ENCODE data around the gene C5orf22.
"Not testable (repeated sequence)": the region's sequence is repeated elsewhere in the genome, so short reads cannot be mapped to it uniquely, and the experiment has no call there.

Gene C5orf22

GRCh38 chr5:31581498-31582099, 49.5 kb downstream of the C5orf22 start:
- H3K9me3 ChIP-seq (replicated peaks; ENCODE audit: low read length) = no peaks in the 10 kb centered on the region
- peaks cover 21% of the 10 kb centered on the region for H3K27me3 ChIP-seq (ENCODE audit: control insufficient read depth, insufficient read depth, low read length)
- H3K4me2 ChIP-seq (ENCODE audit: low read length) = no peak overlapping the region
- H3K4me3 ChIP-seq (ENCODE audit: low read length) = no peak overlapping the region
- H3K4me1 ChIP-seq (ENCODE audit: control insufficient read depth, insufficient read depth, low read length) = no peaks in the 10 kb centered on the region
- no peaks in the 10 kb centered on the region for H3K36me3 ChIP-seq (ENCODE audit: insufficient read depth, low read length)
- no peak overlapping the region for H3K9ac ChIP-seq (ENCODE audit: low read depth, low read length)

DNA sequence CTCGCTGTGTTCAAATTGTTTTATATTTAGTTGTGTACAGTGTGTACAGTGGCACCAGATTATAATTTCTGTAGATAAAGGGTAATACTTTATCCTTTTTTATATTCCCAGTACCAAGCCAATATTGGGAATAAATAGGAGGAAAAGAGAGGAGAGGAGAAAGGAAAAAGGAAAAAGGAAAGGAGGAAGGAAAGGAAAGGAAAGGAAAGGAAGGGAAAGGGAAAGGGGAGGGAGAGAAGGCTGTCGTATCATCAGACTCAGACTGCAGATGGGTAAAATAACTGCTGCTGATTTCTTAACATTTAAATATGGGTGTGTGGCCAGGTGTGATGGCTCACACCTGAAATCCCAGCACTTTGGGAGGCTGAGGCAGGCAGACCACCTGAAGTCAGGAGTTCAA, 51.0 kb downstream of the C5orf22 start:
- H3K4me2 ChIP-seq (ENCODE audit: low read length) = no peak overlapping the region
- H3K36me3 ChIP-seq (ENCODE audit: insufficient read depth, low read length) = no peaks in the 10 kb centered on the region
- no peak overlapping the region for H3K4me3 ChIP-seq (ENCODE audit: low read length)
- no peaks in the 10 kb centered on the region for H3K4me1 ChIP-seq (ENCODE audit: control insufficient read depth, insufficient read depth, low read length)
- no peak overlapping the region for H3K9ac ChIP-seq (ENCODE audit: low read depth, low read length)
- H3K27me3 ChIP-seq (ENCODE audit: control insufficient read depth, insufficient read depth, low read length) = peaks cover 17% of the 10 kb centered on the region
- no peaks in the 10 kb centered on the region for H3K9me3 ChIP-seq (replicated peaks; ENCODE audit: low read length)

GRCh38 chr5:31585166-31585894, 53.2 kb downstream of the C5orf22 start:
- no peaks in the 10 kb centered on the region for H3K9me3 ChIP-seq (replicated peaks; ENCODE audit: low read length)
- H3K4me2 ChIP-seq (ENCODE audit: low read length) = no peak overlapping the region
- H3K36me3 ChIP-seq (ENCODE audit: insufficient read depth, low read length) = no peaks in the 10 kb centered on the region
- peaks cover 22% of the 10 kb centered on the region for H3K27me3 ChIP-seq (ENCODE audit: control insufficient read depth, insufficient read depth, low read length)
- H3K4me1 ChIP-seq (ENCODE audit: control insufficient read depth, insufficient read depth, low read length) = no peaks in the 10 kb centered on the region
- H3K4me3 ChIP-seq (ENCODE audit: low read length) = no peak overlapping the region
- no peak overlapping the region for H3K9ac ChIP-seq (ENCODE audit: low read depth, low read length)

- H3K4me1 ChIP-seq (ENCODE audit: control insufficient read depth, insufficient read depth, low read length) = no peaks in the 10 kb centered on the region
- no peak overlapping the region for H3K4me2 ChIP-seq (ENCODE audit: low read length)
- no peaks in the 10 kb centered on the region for H3K36me3 ChIP-seq (ENCODE audit: insufficient read depth, low read length)
- H3K9me3 ChIP-seq (replicated peaks; ENCODE audit: low read length) = no peaks in the 10 kb centered on the region
- H3K9ac ChIP-seq (ENCODE audit: low read depth, low read length) = no peak overlapping the region
- H3K4me3 ChIP-seq (ENCODE audit: low read length) = no peak overlapping the region
- H3K27me3 ChIP-seq (ENCODE audit: control insufficient read depth, insufficient read depth, low read length) = peaks cover 22% of the 10 kb centered on the region
These were observed 53.8 kb downstream of the C5orf22 start for GRCh38 chr5:31585895-31586270.

DNA sequence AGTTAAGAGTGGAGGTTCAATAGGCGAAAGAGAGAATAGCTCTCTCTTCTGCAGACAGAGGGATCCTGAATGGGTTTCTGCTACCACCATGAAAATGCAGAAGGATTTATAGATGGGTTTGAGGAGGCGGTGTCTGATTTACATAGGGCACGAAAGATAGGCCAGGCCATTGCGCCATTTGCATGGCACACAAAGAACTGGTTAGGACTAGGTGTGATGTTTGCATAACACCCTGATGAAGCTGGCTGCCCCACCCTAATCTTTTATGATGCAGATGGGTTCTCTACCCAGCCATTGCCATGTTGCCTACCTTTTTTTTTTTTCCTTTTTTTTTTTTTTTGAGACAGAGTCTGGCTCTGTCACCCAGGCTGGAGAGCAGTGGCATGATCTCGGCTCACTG, 55.4 kb downstream of the C5orf22 start:
- H3K4me1 ChIP-seq (ENCODE audit: control insufficient read depth, insufficient read depth, low read length) = no peaks in the 10 kb centered on the region
- H3K4me3 ChIP-seq (ENCODE audit: low read length) = no peak overlapping the region
- no peak overlapping the region for H3K9ac ChIP-seq (ENCODE audit: low read depth, low read length)
- H3K9me3 ChIP-seq (replicated peaks; ENCODE audit: low read length) = no peaks in the 10 kb centered on the region
- H3K27me3 ChIP-seq (ENCODE audit: control insufficient read depth, insufficient read depth, low read length) = peaks cover 20% of the 10 kb centered on the region
- no peak overlapping the region for H3K4me2 ChIP-seq (ENCODE audit: low read length)
- no peaks in the 10 kb centered on the region for H3K36me3 ChIP-seq (ENCODE audit: insufficient read depth, low read length)

- Histone ChIP-seq H3K9me3 (replicated peaks; ENCODE audit: low read length) (no peaks in the 10 kb centered on the region), H3K27me3 (ENCODE audit: control insufficient read depth, insufficient read depth, low read length) (peaks cover 41% of the 10 kb centered on the region), H3K9ac (ENCODE audit: low read depth, low read length) (no peak overlapping the region), H3K4me2 (ENCODE audit: low read length) (no peak overlapping the region), H3K4me1 (ENCODE audit: control insufficient read depth, insufficient read depth, low read length) (no peaks in the 10 kb centered on the region), H3K36me3 (ENCODE audit: insufficient read depth, low read length) (no peaks in the 10 kb centered on the region), H3K4me3 (ENCODE audit: low read length) (no peak overlapping the region)
These were observed 61.6 kb downstream of the C5orf22 start for GRCh38 chr5:31593665-31594064.

DNA sequence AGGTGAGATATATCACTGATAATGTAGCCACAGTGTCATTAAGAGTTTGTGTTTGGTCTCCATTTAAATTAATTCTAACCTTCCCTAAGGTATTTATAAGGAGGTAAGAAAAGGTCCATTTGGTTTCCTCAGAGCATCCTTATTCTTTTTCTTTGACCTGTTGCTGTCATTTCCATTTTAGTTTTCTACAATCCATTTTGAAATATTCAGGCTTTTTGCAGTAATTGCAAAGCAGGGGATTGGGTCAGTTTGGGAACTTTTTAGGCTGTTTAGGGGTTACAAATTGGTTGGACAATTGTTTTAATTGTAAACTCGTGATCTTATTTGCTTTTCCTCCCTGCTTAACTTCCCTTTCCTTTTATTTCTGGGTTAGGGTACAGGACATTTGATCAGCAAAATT, 64.3 kb downstream of the C5orf22 start:
- H3K4me1 ChIP-seq (ENCODE audit: control insufficient read depth, insufficient read depth, low read length) = no peaks in the 10 kb centered on the region
- no peak overlapping the region for H3K9ac ChIP-seq (ENCODE audit: low read depth, low read length)
- no peak overlapping the region for H3K4me2 ChIP-seq (ENCODE audit: low read length)
- H3K4me3 ChIP-seq (ENCODE audit: low read length) = no peak overlapping the region
- H3K9me3 ChIP-seq (replicated peaks; ENCODE audit: low read length) = no peaks in the 10 kb centered on the region
- H3K27me3 ChIP-seq (ENCODE audit: control insufficient read depth, insufficient read depth, low read length) = peaks cover 41% of the 10 kb centered on the region
- H3K36me3 ChIP-seq (ENCODE audit: insufficient read depth, low read length) = no peaks in the 10 kb centered on the region

- Histone ChIP-seq H3K36me3 (ENCODE audit: insufficient read depth, low read length) (no peaks in the 10 kb centered on the region), H3K9ac (ENCODE audit: low read depth, low read length) (no peak overlapping the region), H3K9me3 (replicated peaks; ENCODE audit: low read length) (no peaks in the 10 kb centered on the region), H3K27me3 (ENCODE audit: control insufficient read depth, insufficient read depth, low read length) (peaks cover 30% of the 10 kb centered on the region), H3K4me1 (ENCODE audit: control insufficient read depth, insufficient read depth, low read length) (no peaks in the 10 kb centered on the region), H3K4me3 (ENCODE audit: low read length) (no peak overlapping the region), H3K4me2 (ENCODE audit: low read length) (no peak overlapping the region)
These were observed 66.8 kb downstream of the C5orf22 start for GRCh38 chr5:31598640-31599611.

DNA sequence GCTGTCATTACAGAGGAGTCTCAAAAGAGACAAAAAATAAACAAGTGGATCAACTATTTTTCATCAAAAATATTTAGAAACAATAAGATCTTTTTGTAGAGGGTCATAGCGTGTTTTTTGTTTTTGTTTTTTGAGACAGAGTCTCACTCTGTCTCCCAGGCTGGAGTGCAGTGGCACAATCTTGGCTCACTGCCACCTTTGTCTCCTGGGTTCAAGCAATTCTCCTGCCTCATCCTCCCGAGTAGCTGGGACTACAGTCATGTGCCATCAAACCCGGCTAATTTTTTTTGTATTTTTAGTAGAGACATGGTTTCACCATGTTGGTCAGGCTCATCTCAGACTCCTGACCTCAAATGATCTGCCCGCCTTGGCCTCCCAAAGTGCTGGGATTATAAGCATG, 70.2 kb downstream of the C5orf22 start:
- not testable (repeated sequence) for H3K4me1 ChIP-seq (ENCODE audit: control insufficient read depth, insufficient read depth, low read length); H3K4me3 ChIP-seq (ENCODE audit: low read length); H3K9ac ChIP-seq (ENCODE audit: low read depth, low read length); H3K36me3 ChIP-seq (ENCODE audit: insufficient read depth, low read length); H3K9me3 ChIP-seq (replicated peaks; ENCODE audit: low read length); H3K4me2 ChIP-seq (ENCODE audit: low read length)
- H3K27me3 ChIP-seq (ENCODE audit: control insufficient read depth, insufficient read depth, low read length) = peaks cover 22% of the 10 kb centered on the region

DNA sequence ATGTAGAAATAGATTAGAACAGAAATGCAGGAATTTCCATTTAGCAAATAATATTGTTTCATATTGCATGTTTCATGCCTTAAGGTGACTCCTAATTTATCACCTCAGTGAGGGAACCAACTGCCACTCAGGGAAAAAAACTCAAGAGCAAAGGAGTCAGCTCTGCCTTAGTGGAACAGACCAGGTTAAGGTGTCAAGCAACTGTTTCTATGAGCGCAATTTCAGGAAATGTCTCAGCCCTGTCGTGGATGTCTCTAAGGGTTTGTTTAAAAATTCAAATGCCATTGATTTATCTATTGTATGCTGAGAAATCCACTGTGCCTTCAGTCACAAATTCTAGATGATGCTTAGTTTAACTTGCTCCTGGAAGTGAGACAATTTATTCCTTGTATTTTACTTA, 72.1 kb downstream of the C5orf22 start:
- no peak overlapping the region for H3K4me3 ChIP-seq (ENCODE audit: low read length)
- no peak overlapping the region for H3K4me2 ChIP-seq (ENCODE audit: low read length)
- H3K9me3 ChIP-seq (replicated peaks; ENCODE audit: low read length) = no peaks in the 10 kb centered on the region
- H3K9ac ChIP-seq (ENCODE audit: low read depth, low read length) = no peak overlapping the region
- H3K4me1 ChIP-seq (ENCODE audit: control insufficient read depth, insufficient read depth, low read length) = no peaks in the 10 kb centered on the region
- no peaks in the 10 kb centered on the region for H3K36me3 ChIP-seq (ENCODE audit: insufficient read depth, low read length)
- H3K27me3 ChIP-seq (ENCODE audit: control insufficient read depth, insufficient read depth, low read length) = peaks cover 10% of the 10 kb centered on the region

DNA sequence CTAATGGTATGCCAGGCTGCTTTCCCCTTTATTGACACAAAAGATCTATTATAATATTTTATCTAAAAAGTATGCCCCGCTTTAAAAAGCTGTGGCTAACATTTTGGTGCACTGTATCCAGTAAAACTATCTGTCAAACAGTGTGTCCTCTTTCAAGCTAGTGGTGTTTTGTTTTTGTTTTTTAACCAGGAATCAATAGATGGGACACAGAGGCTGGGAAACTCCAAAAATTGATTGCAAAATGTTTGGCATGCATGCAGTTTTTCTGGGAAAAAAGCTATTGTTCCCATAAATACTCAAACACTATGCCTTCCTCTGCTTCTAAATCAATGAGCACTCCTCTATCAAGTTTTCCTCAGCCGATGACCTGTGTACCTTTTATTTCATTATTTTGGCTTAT, 72.5 kb downstream of the C5orf22 start:
- no peaks in the 10 kb centered on the region for H3K36me3 ChIP-seq (ENCODE audit: insufficient read depth, low read length)
- H3K4me3 ChIP-seq (ENCODE audit: low read length) = no peak overlapping the region
- no peak overlapping the region for H3K9ac ChIP-seq (ENCODE audit: low read depth, low read length)
- H3K4me1 ChIP-seq (ENCODE audit: control insufficient read depth, insufficient read depth, low read length) = no peaks in the 10 kb centered on the region
- H3K4me2 ChIP-seq (ENCODE audit: low read length) = no peak overlapping the region
- no peaks in the 10 kb centered on the region for H3K9me3 ChIP-seq (replicated peaks; ENCODE audit: low read length)
- H3K27me3 ChIP-seq (ENCODE audit: control insufficient read depth, insufficient read depth, low read length) = peaks cover 10% of the 10 kb centered on the region
